Gastroesophageal sphincter (tissue), 3 donors: ENCODE measurements around the gene PCSK5.

Experiments used
- EP300 ChIP-seq: sonication (generic); formaldehyde crosslinking; IDR thresholded peaks from one replicate; pipeline ENCODE4 v1.6.1; 2017; ENCODE audit warnings: antibody characterized with exemption, mild to moderate bottlenecking
- TF ChIP-seq, protein P1 (sequence below), 4 experiments: fragments of 200-600 bp in 2 of 4; fragments of 450-650 bp in 2 of 4; sonication (generic) in 1 of 4; IDR thresholded peaks; one replicate each; pipeline ENCODE4 v1.5.1; 2017 to 2019; ENCODE audit warnings: antibody characterized with exemption in 4 of 4, mild to moderate bottlenecking in 2 of 4, moderate library complexity in 2 of 4

DNA sequence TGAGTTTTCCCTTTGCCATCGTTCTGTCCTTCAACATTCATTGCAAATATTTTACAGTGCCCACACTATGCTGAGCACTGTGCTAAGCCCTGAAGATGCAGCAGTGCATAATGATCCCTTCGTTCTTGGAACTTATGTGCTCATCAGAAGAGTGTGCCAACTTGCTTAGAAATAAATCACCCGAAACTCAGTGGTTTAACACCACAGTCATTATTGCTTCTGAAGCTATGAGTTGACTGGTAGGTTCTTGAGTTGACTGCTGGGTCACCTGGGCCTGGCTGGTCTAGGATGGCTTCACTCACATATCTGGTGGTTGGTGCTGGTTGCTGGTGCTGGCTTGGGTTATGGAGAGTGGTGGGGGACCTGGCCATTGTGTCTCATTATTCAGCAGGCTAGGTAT lies 20.9 kb downstream of the PCSK5 start:
- TF ChIP-seq EP300: no peak
- TF ChIP-seq, protein P1, sequence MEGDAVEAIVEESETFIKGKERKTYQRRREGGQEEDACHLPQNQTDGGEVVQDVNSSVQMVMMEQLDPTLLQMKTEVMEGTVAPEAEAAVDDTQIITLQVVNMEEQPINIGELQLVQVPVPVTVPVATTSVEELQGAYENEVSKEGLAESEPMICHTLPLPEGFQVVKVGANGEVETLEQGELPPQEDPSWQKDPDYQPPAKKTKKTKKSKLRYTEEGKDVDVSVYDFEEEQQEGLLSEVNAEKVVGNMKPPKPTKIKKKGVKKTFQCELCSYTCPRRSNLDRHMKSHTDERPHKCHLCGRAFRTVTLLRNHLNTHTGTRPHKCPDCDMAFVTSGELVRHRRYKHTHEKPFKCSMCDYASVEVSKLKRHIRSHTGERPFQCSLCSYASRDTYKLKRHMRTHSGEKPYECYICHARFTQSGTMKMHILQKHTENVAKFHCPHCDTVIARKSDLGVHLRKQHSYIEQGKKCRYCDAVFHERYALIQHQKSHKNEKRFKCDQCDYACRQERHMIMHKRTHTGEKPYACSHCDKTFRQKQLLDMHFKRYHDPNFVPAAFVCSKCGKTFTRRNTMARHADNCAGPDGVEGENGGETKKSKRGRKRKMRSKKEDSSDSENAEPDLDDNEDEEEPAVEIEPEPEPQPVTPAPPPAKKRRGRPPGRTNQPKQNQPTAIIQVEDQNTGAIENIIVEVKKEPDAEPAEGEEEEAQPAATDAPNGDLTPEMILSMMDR (IDR thresholded peaks at IDR 0.05): no peak
